SK-N-SH (cell line): Measurements from ENCODE around the gene CELF2. TPM values are rescaled to one million over a fixed set of nuclear protein-coding genes. Genes with fewer than 3 reads are reported as not detected.

Experiments
- CTCF ChIA-PET: fragments of 300-600, 350-600 bp; formaldehyde crosslinking; extraction: SDS; loops from one replicate; lab custom pipeline; 2021; lab: Yijun Ruan, JAX
- POLR2A ChIA-PET: fragments of 350-600 bp; sonication (Branson Sonifier 250); formaldehyde crosslinking; extraction: SDS; loops from one replicate; lab custom pipeline; 2020; ENCODE audit warnings: antibody characterized with exemption, inconsistent platforms; lab: Yijun Ruan, JAX
- DNase-seq: peaks from one replicate; pipeline ENCODE4 v3.0.0; 2012
- H2AFZ ChIP-seq: fragments of 200-600 bp; sonication (generic); 2 replicates; pipeline ENCODE4 v1.8.1; 2016; ENCODE audit warnings: antibody characterized with exemption, mild to moderate bottlenecking, low read depth
- H3F3A ChIP-seq: fragments of 200-600 bp; sonication (generic); replicated peaks from 2 replicates; pipeline ENCODE3; 2016; ENCODE audit warnings: antibody characterized with exemption, mild to moderate bottlenecking; ENCODE audit not compliant: insufficient read depth
- H3K27ac ChIP-seq, 2 experiments: fragments of 200-500 bp in 1 of 2; fragments of 200-600 bp in 1 of 2; sonication (Bioruptor generic) in 1 of 2; sonication (generic), shearing (Covaris generic) in 1 of 2; 2 replicates each; pipeline versions ENCODE4 v1.5.1 to v1.6.1; 2014 to 2016; ENCODE audit warnings: low read depth in 2 of 2, inconsistent platforms in 1 of 2, low read length in 1 of 2, mild to moderate bottlenecking in 1 of 2, mixed read lengths in 1 of 2
- H3K27me3 ChIP-seq: fragments of 200-600 bp; sonication (generic), shearing (Covaris generic); 2 replicates; pipeline ENCODE4 v1.6.1; 2016; ENCODE audit warnings: mixed run types; ENCODE audit not compliant: insufficient read depth
- H3K36me3 ChIP-seq, 2 experiments: fragments of 200-500 bp in 1 of 2; fragments of 200-600 bp in 1 of 2; sonication (Bioruptor generic) in 1 of 2; sonication (generic) in 1 of 2; replicated peaks in 1 of 2; 2 replicates each; pipeline versions ENCODE3 to v1.5.1; 2014 to 2016; ENCODE audit warnings: low read length in 1 of 2, mild to moderate bottlenecking in 1 of 2; ENCODE audit not compliant: insufficient read depth in 2 of 2, control insufficient read depth in 1 of 2
- H3K4me1 ChIP-seq, 2 experiments: fragments of 200-500 bp in 1 of 2; fragments of 200-600 bp in 1 of 2; sonication (Bioruptor generic) in 1 of 2; sonication (generic), shearing (Covaris generic) in 1 of 2; 2 replicates each; pipeline versions ENCODE4 v1.5.1 to v1.6.1; 2014 to 2016; ENCODE audit warnings: low read depth in 1 of 2, low read length in 1 of 2, mixed run types in 1 of 2; ENCODE audit not compliant: insufficient read depth in 2 of 2, control insufficient read depth in 1 of 2
- H3K4me2 ChIP-seq: fragments of 200-600 bp; sonication (generic), shearing (Covaris generic); 2 replicates; pipeline ENCODE4 v1.6.1; 2017; ENCODE audit warnings: mixed run types
- H3K4me3 ChIP-seq, 2 experiments: fragments of 200-500 bp in 1 of 2; fragments of 200-600 bp in 1 of 2; sonication (Bioruptor generic) in 1 of 2; sonication (generic), shearing (Covaris generic) in 1 of 2; 2 replicates each; pipeline versions ENCODE4 v1.5.1 to v1.8.1; 2014 to 2016; ENCODE audit warnings: low read depth in 2 of 2, inconsistent platforms in 1 of 2, low read length in 1 of 2, mild to moderate bottlenecking in 1 of 2, mixed read lengths in 1 of 2, moderate library complexity in 1 of 2
- H3K79me2 ChIP-seq: fragments of 200-600 bp; sonication (generic); 2 replicates; pipeline ENCODE4 v1.8.1; 2017; ENCODE audit warnings: mild to moderate bottlenecking; ENCODE audit not compliant: insufficient read depth
- H3K9ac ChIP-seq: fragments of 200-600 bp; sonication (generic); 2 replicates; pipeline ENCODE4 v1.6.1; 2017; ENCODE audit warnings: mixed run types
- H3K9me2 ChIP-seq: fragments of 200-600 bp; sonication (generic); 2 replicates; pipeline ENCODE4 v1.6.1; 2017; ENCODE audit warnings: mixed run types
- H3K9me3 ChIP-seq: fragments of 200-600 bp; sonication (generic); 2 replicates; pipeline ENCODE4 v1.6.1; 2017; ENCODE audit warnings: mixed run types, mild to moderate bottlenecking, moderate library complexity
- H4K20me1 ChIP-seq: fragments of 200-600 bp; sonication (generic); 2 replicates; pipeline ENCODE4 v1.6.1; 2017; ENCODE audit warnings: mild to moderate bottlenecking, mixed run types; ENCODE audit not compliant: insufficient read depth
- CHD2 ChIP-seq: fragments of 150-350 bp; IDR thresholded peaks from 2 replicates; pipeline ENCODE4 v1.6.1; 2018; ENCODE audit warnings: low read length; ENCODE audit not compliant: partially characterized antibody
- FOXJ3 ChIP-seq: sonication (generic); formaldehyde crosslinking; IDR thresholded peaks from 2 replicates; pipeline ENCODE4 v1.5.1; 2020; ENCODE audit warnings: mild to moderate bottlenecking, missing genetic modification reagents
- GABPA ChIP-seq: IDR thresholded peaks from 2 replicates; pipeline ENCODE4 v1.4.0; 2012; ENCODE audit warnings: low read depth, mild to moderate bottlenecking
- GATA2 ChIP-seq: sonication (generic); formaldehyde crosslinking; IDR thresholded peaks from 2 replicates; pipeline ENCODE4 v1.5.0; 2020; ENCODE audit warnings: mild to moderate bottlenecking, missing genetic modification reagents
- JUND ChIP-seq: IDR thresholded peaks from 2 replicates; pipeline ENCODE4 v1.4.0; 2012
- NFIC ChIP-seq: IDR thresholded peaks from 2 replicates; pipeline ENCODE4 v1.4.0; 2012; ENCODE audit warnings: borderline replicate concordance
- NRF1 ChIP-seq: IDR thresholded peaks from 2 replicates; pipeline ENCODE4 v1.6.1; 2012; ENCODE audit warnings: low read depth, mild to moderate bottlenecking, low read length
- RAD21 ChIP-seq: IDR thresholded peaks from 2 replicates; pipeline ENCODE4 v1.6.1; 2012; ENCODE audit warnings: mild to moderate bottlenecking, low read length
- RCOR1 ChIP-seq: fragments of 150-350 bp; IDR thresholded peaks from 2 replicates; pipeline ENCODE4 v1.6.1; 2017; ENCODE audit warnings: antibody characterized with exemption, low read length
- RXRA ChIP-seq: IDR thresholded peaks from 2 replicates; pipeline ENCODE4 v1.4.0; 2012; ENCODE audit warnings: low read depth, mild to moderate bottlenecking, borderline replicate concordance
- TAF1 ChIP-seq: IDR thresholded peaks from 2 replicates; pipeline ENCODE4 v1.6.1; 2012; ENCODE audit warnings: low read depth, mild to moderate bottlenecking, low read length, moderate library complexity, borderline replicate concordance
- TCF12 ChIP-seq: IDR thresholded peaks from 2 replicates; pipeline ENCODE4 v1.4.0; 2012
- TEAD4 ChIP-seq: IDR thresholded peaks from 2 replicates; pipeline ENCODE4 v1.4.0; 2012; ENCODE audit warnings: mild to moderate bottlenecking, borderline replicate concordance; ENCODE audit not compliant: insufficient read depth
- YY1 ChIP-seq: IDR thresholded peaks from 2 replicates; pipeline ENCODE4 v1.4.0; 2012; ENCODE audit warnings: low read depth, mild to moderate bottlenecking
- WGBS: methylation state at CpG from one replicate; pipeline ENCODE4 v1.1.6; 2017; ENCODE audit warnings: low lambda C conversion rate; 5-methylcytosine and 5-hydroxymethylcytosine counted together
- polyA plus RNA-seq, 3 experiments: library from polyadenylated mRNA; depleted of rRNA; stranded (reverse); fragments of >200 nt; gene quantifications; 2 replicates each; pipeline ENCODE4 v1.2.3, GENCODE V29; 2012
- TF ChIP-seq, protein P1 (sequence below): fragments of 150-350 bp; IDR thresholded peaks from 2 replicates; pipeline ENCODE4 v1.6.1; 2017; ENCODE audit warnings: antibody characterized with exemption, low read length, low read depth, borderline replicate concordance
- TF ChIP-seq, protein P2 (sequence below): IDR thresholded peaks from 2 replicates; pipeline ENCODE4 v1.6.1; 2012; ENCODE audit warnings: mild to moderate bottlenecking, low read depth, low read length, moderate library complexity

The CELF2 gene
- polyA plus RNA-seq, 1 of the 3 experiments (the other 2 are of a cell fraction) = 0.03 TPM

DNA sequence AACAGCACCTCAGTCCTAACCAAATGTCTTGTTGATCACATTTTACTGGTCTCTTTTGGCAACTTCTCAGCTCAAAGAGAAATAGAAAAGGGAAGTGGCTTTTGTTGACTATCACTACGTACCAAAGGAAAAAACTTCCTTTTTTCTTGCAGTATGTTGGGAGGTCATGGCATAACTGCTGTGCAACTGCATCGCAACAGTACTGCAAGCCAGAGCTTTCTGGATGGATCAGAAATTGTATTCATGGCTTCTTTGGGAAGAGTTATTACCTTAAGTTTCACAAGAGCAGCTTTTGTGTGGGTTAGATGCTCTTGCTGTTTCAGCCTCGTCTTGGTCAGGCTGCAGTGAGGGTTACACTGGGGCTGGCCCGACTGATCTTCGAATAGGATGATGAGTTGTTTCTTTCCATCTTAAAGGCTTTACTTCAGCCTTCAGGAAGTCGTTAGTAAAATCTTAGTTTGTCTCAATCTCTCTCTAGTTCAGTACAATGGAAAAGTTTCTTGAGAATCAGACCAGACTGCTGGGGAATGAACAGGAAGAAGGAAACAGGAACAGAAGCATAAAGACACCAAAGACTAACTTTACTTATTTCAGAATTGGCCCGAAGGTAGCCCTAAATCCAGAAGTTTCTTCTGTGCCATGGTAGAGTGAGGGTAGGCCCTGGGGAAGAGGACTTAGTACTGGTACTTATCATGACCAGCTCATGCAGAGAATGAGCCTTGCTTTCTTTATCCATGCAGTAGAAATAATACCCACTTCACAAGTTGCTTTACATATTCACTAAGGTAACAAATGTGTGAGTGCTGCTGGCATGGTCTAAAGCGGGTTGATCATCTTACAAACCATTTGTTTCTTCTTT lies 153.6 kb downstream of the CELF2 start:
- no peaks in the 10 kb centered on the region for H3K4me1 ChIP-seq
- H3K9ac ChIP-seq = no peak overlapping the region
- H3K27ac ChIP-seq = no peak overlapping the region
- no peaks in the 10 kb centered on the region for H3K79me2 ChIP-seq
- no peaks in the 10 kb centered on the region for H3K9me2 ChIP-seq
- ChIA-PET CTCF (interaction anchor here (0.9 kb wide), 1 partner anchor 41 kb away, joined by 3 read pairs; no protein-coding TSS in a partner anchor), POLR2A (no interaction called here)
- no peak overlapping the region for H3K4me3 ChIP-seq
- H3F3A ChIP-seq = no peaks in the 10 kb centered on the region
- no peaks in the 10 kb centered on the region for H4K20me1 ChIP-seq
- no peaks in the 10 kb centered on the region for H3K36me3 ChIP-seq
- TF ChIP-seq YY1 (no peak), GATA2 (CRISPR knock-in tag) (no peak), JUND (no peak), RCOR1 (no peak), GABPA (no peak), TEAD4 (no peak), FOXJ3 (CRISPR knock-in tag) (no peak), NFIC (no peak), TAF1 (no peak), RXRA (no peak), CHD2 (no peak), NRF1 (no peak)
- TF ChIP-seq, protein P1, sequence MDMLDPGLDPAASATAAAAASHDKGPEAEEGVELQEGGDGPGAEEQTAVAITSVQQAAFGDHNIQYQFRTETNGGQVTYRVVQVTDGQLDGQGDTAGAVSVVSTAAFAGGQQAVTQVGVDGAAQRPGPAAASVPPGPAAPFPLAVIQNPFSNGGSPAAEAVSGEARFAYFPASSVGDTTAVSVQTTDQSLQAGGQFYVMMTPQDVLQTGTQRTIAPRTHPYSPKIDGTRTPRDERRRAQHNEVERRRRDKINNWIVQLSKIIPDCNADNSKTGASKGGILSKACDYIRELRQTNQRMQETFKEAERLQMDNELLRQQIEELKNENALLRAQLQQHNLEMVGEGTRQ = no peak
- no peak overlapping the region for H3K4me2 ChIP-seq
- H3K27me3 ChIP-seq = no peaks in the 10 kb centered on the region
- WGBS = 20% methylated on average over 8 of the region's 8 CpGs
- H3K9me3 ChIP-seq = no peaks in the 10 kb centered on the region
- no peak overlapping the region for H2AFZ ChIP-seq
- no peak for DNase-seq

DNA sequence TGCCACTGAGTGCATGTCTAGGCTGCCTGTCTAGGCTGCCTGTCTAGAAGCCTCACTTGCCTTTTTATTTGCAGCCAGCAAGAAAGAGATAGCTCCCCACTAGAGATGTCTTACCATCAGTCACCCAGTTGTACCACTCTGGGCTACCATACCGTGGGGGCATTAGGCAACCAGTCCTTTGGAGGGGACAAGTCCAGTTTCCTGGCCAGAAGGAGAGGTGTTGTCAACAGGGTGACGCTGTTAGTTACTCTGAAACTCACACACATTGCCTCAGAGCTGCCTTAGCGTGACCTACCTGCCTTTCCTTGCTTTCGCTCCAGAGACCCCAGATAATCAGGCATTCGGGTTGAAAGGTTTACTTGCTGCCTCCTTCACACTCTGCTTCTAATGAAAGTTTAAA lies 155.4 kb downstream of the CELF2 start:
- Histone ChIP-seq H3K4me2 (no peak overlapping the region), H3K4me3 (no peak overlapping the region), H3K36me3 (no peaks in the 10 kb centered on the region), H3K27ac (no peak overlapping the region), H3K9ac (no peak overlapping the region), H3K4me1 (no peaks in the 10 kb centered on the region), H3K9me2 (no peaks in the 10 kb centered on the region), H4K20me1 (no peaks in the 10 kb centered on the region), H3K27me3 (no peaks in the 10 kb centered on the region), H2AFZ (no peak overlapping the region), H3K9me3 (no peaks in the 10 kb centered on the region), H3F3A (no peaks in the 10 kb centered on the region), H3K79me2 (no peaks in the 10 kb centered on the region)
- TF ChIP-seq TCF12 (no peak), RAD21 (no peak)
- TF ChIP-seq, protein P2, sequence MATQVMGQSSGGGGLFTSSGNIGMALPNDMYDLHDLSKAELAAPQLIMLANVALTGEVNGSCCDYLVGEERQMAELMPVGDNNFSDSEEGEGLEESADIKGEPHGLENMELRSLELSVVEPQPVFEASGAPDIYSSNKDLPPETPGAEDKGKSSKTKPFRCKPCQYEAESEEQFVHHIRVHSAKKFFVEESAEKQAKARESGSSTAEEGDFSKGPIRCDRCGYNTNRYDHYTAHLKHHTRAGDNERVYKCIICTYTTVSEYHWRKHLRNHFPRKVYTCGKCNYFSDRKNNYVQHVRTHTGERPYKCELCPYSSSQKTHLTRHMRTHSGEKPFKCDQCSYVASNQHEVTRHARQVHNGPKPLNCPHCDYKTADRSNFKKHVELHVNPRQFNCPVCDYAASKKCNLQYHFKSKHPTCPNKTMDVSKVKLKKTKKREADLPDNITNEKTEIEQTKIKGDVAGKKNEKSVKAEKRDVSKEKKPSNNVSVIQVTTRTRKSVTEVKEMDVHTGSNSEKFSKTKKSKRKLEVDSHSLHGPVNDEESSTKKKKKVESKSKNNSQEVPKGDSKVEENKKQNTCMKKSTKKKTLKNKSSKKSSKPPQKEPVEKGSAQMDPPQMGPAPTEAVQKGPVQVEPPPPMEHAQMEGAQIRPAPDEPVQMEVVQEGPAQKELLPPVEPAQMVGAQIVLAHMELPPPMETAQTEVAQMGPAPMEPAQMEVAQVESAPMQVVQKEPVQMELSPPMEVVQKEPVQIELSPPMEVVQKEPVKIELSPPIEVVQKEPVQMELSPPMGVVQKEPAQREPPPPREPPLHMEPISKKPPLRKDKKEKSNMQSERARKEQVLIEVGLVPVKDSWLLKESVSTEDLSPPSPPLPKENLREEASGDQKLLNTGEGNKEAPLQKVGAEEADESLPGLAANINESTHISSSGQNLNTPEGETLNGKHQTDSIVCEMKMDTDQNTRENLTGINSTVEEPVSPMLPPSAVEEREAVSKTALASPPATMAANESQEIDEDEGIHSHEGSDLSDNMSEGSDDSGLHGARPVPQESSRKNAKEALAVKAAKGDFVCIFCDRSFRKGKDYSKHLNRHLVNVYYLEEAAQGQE = no peak
- WGBS = 8% methylated on average over 5 of the region's 5 CpGs
- DNase-seq = no peak
- ChIA-PET CTCF (interaction anchor here (1.3 kb wide), 1 partner anchor 29 kb away, joined by 4 read pairs; no protein-coding TSS in a partner anchor), POLR2A (no interaction called here)
